ENCODE data around the gene IFNA8.
"Not testable (repeated sequence)": the region's sequence is repeated elsewhere in the genome, so short reads cannot be mapped to it uniquely, and the experiment has no call there.

The IFNA8 gene

DNA sequence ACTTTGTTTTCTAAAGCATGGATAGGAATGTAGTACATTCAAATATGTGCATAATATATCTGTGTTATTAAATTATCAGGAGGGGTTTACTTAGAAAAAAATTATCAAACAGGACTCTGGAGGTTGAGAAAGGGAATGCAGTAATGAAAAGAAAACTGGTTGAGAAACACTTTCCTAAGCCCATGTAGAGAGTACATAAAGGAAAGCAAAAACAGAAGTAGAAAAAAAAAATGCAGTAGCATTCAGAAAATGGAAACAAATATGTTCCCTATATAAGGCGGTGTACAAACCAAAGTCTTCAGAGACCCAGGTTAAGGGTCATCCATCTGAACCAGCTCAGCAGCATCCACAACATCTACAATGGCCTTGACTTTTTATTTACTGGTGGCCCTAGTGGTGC is at the start of gene IFNA8:
Gene IFNA8, plus strand, starts transcription at position 301 of the 400 bp plus-strand sequence. Its CDS starts 60 bp downstream, at position 361.
- DNase-seq: no peak
- intact Hi-C loops (cut with DNase I): no loop called here

DNA sequence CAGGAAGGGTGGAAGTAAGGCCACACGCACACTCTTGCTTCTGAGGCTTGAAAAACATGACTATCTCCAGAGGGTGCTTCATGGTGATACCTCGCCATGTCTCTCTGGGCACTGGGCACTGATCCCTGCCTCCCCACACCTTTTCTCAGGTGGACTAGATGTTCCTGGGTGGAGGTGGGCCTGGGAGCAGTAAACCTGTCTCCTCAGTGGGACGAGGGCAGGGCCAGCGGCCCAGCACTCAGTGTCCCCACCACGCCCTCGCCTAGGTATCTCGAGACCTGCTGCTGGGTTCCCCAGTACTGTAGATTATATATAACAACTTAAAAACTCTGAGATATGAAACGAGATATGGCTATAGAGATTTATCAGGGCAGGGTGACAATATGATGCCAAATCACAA is 46.6 kb upstream of the IFNA8 start:
- DNase-seq: peak in 1 of 10 donors; percentile 70
- intact Hi-C loops (cut with DNase I): no loop called here

DNA sequence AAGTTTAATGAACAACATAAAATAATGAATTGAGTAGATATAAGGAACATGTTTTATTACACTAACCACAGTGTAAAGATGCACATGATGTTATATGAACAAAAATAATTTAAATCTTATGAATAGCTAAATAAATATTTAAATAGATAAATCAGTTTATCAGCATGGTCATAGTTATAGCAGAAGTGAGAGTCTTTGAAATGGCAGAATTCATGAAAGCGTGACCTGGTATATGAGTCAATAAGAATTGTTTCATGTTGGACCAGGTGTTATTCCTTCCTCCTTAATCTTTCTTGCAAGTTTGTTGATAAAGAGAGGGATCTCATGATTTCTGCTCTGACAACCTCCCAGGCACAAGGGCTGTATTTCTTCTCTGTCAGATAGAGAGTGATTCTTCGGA is 41.7 kb upstream of the IFNA8 start:
- DNase-seq; intact Hi-C loops (cut with DNase I): not testable (repeated sequence)

- intact Hi-C loops (cut with DNase I): no loop called here
- no peak for DNase-seq
Measured at GRCh38 chr9:21367957-21368356, 41.0 kb upstream of the IFNA8 start, which contains the start of gene IFNA13. TSS of gene IFNA13 (minus strand) at chr9:21368057. CDS start at chr9:21368010, 47 bp downstream.

- intact Hi-C loops (cut with DNase I): not testable (repeated sequence)
- peak in 1 of 10 donors; percentile 28 for DNase-seq
Measured at GRCh38 chr9:21371467-21371866, 37.5 kb upstream of the IFNA8 start.

- no peak for DNase-seq
Measured at GRCh38 chr9:21381448-21382339, 27.2 kb upstream of the IFNA8 start.

DNA sequence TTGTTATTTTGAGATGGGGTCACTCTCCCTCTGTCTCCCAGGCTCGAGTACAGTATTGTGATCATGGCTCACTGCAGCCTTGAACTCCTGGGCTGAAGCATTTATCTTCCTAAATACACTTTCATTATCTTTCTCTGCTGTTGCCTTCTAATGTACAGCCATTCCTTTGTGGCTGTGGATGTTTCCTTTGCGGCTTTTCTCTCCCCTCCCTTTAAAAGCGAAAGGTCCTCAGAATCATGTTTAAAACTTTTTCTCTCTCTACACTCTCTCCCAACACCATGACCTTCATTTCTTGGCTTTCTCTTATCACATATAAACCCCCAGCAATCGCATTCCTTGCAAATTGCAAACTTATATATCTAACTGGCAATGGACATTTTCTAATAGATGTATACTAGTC is 25.3 kb upstream of the IFNA8 start:
- intact Hi-C loops (cut with DNase I): no loop called here
- DNase-seq: no peak

More at GRCh38 chr9:21381448-21382339, 27.2 kb upstream of the IFNA8 start:
- intact Hi-C loops (cut with DNase I): no loop called here

GRCh38 chr9:21385131-21385670 is 23.7 kb upstream of the IFNA8 start, which contains the start of gene IFNA2:
TSS of gene IFNA2 (minus strand) at chr9:21385398. CDS start at chr9:21385329, 69 bp downstream.
- intact Hi-C loops (cut with DNase I): no loop called here
- no peak for DNase-seq

DNA sequence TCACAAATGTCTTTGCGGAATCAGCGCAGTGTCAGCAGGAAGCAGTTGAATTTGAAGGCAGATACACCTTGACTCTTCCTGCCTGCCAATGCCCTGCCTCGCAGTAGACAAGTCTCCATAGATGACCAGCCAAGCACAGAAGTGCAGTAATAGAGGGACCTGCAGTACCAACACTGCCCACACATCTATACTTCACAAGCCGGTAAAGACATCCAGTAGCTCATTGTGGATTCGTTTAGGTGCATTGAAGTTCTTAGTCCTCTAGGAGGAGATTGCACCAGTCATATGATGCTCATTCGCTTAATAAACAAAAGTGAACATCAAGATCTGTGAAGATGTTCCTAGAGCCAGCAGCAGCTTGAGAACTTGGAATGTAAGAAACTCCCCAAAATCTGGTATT is 16.6 kb upstream of the IFNA8 start:
- intact Hi-C loops (cut with DNase I): no loop called here
- no peak for DNase-seq

DNA sequence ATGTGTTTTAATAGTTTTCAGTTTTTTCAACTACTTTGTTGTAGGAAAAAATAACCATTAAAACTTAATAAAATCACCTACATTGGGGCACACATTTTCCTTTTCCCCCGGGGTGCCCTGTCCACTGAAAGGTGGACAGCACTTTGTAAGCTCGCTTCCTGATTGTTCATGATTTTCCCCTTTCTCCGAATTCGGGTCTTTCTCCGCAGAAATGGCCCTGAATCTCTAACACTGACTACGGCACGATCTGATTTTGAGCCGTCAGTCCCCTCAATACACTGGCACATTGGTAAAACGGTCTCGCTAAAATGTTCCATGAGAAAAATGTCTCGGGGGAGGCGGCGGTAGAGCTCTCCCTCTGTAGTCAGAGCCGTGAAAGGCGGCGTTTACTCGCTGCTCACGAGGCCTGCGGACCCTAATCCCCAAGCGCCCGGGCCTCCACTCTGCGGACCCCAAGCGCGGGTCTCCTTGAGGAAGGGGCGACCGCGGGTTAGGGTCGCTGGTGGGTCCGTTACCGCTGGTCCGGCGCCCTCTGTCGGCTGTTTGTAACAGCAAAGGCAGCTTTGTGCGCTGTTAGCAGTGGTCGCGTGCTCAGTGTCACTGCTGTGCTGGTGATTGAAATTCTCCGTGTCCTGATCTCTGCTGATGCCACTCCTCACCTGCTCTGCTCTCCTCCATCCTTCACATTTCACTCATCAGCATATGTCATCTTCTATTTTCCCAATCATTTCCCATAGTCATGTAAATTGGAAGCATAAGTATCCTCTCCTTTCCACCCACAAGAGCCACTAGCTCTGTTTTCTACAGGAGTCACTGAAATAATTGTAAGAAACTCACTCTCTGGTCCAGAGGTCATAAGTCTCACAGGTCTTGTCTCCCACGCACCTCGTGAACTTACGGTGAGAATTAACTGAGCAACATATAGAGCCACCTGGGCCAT is 12.9 kb upstream of the IFNA8 start:
- intact Hi-C loops (cut with DNase I): loop anchor here (1.0 to 5.0 kb wide), 2 partner anchors 70 to 144 kb away; no protein-coding TSS in a partner anchor
- DNase-seq: peak; percentile 51 to 94 (median 74)

GRCh38 chr9:21398955-21399489 is 9.9 kb upstream of the IFNA8 start:
- intact Hi-C loops (cut with DNase I): loop anchor here (5.0 kb wide), 1 partner anchor 147 kb away; no protein-coding TSS in a partner anchor
- peak in 1 of 10 donors; percentile 59 for DNase-seq

DNA sequence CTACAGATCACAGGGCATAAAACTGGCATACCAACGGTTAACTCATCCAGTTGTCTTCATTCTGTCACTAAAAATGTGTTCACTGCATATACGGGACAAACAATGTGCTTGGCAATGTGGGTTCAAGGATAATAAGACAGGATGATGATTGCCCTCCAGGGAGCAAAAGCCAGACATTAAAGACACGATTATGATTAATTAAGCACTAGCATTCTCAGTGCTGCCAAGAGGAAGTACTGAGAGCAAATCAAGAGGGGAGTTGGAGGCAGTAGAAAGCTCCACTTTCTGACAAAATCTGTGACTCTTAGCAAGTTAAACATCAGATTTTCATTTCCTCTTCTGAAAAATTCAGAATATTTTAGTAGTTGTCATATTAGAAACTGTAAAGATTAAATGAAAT is 9.0 kb upstream of the IFNA8 start:
- no peak for DNase-seq
- intact Hi-C loops (cut with DNase I): loop anchor here (5.0 kb wide), 1 partner anchor 148 kb away; no protein-coding TSS in a partner anchor

- intact Hi-C loops (cut with DNase I): no loop called here
- peak in 9 of 10 donors; percentile 27 to 91 (median 48) for DNase-seq
Measured at GRCh38 chr9:21402386-21403251, 6.3 kb upstream of the IFNA8 start.

- intact Hi-C loops (cut with DNase I): no loop called here
- no peak for DNase-seq
Measured at GRCh38 chr9:21404146-21404545, 4.8 kb upstream of the IFNA8 start.

DNA sequence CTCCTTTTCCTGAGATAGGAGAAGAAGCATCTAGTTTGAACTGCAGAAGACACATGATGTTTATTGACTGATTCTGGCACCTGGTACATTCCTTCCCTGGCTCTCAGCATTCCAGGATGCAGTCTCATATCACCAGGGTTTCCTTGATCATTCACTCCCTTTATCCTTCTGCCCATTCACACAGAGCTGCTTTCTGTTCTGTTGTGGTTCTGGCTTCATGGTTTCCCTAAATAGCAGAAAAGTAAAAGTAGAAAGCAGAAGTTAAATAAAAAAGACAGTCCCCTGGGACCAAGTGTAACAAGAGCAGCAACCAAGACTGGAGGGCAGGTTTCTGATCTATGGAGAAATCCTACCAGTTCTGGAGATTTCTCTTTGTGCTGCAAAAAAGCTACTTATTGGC is 3.2 kb downstream of the IFNA8 start:
- no peak for DNase-seq
- intact Hi-C loops (cut with DNase I): loop anchor here (5.0 kb wide), 1 partner anchor 85 kb away; no protein-coding TSS in a partner anchor

DNA sequence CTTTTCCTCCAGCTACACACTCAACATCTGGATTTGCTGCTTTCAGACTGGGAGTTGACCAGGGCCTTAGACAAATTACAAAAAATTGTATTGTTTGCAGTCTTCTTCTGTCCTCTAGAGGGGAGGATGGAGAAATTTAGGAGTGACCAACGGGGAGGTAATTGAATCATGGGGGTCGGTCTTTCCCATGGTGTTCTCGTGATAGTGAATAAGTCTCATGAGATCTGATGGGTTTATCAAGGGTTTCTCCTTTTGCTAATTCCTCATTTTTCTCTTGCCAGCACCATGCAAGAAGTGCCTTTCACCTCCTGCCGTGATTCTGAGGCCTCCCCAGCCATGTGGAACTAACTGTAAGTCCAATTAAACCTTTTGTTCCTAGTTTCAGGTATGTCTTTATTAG is 4.2 kb downstream of the IFNA8 start:
- no peak for DNase-seq
- intact Hi-C loops (cut with DNase I): loop anchor here (5.0 kb wide), 1 partner anchor 86 kb away; no protein-coding TSS in a partner anchor

DNA sequence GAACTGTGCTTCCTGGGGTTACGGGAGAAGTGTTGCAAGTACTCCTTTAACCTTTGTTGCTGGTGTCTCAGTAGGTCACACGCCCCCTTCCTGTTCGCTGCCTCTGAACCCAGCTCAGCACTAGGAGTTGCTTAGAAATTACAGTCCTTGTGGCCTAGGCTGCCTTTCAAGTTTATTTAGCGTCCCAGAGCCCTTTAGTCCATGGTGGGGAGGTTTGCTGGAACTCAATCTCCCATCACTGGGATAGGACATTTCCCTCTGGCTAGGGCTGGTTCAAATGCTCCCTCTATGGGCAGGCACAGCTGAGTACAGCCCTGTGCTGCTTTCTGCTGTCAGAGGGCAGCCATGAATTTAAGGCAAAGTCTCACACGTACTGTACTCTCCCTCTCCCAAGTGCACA is 4.7 kb downstream of the IFNA8 start:
- peak in 3 of 10 donors; percentile 37 to 78 (median 45) for DNase-seq
- intact Hi-C loops (cut with DNase I): loop anchor here (5.0 kb wide), 1 partner anchor 86 kb away; no protein-coding TSS in a partner anchor

- intact Hi-C loops (cut with DNase I): loop anchor here (5.0 kb wide), 1 partner anchor 87 kb away; no protein-coding TSS in a partner anchor
- DNase-seq: no peak
Measured at GRCh38 chr9:21414220-21414940, 5.5 kb downstream of the IFNA8 start.

Measured in posterior cingulate gyrus (tissue), 11 donors.